IMR-90 (cell line): ENCODE data around the gene MEST. TPM values are rescaled to one million over a fixed set of nuclear protein-coding genes. Genes with fewer than 3 reads are reported as not detected.

Experiments used
- ATAC-seq: fragments of 200-7000 bp; cut with Tn5 transposase; 2 replicates; pipeline ENCODE4 v1.9.1; 2020; ENCODE audit warnings: low read depth, mild to moderate bottlenecking, moderate library complexity
- BruUV-seq: library from RNA; stranded (reverse); fragments of 400-500 nt; replicated peaks from 2 replicates; lab custom pipeline; 2021; lab: Mats Ljungman, UMichigan
- CTCF ChIA-PET: fragments of 300-600 bp; formaldehyde crosslinking; extraction: SDS; loops from one replicate; lab custom pipeline; 2021; ENCODE audit warnings: antibody characterized with exemption; lab: Yijun Ruan, JAX
- POLR2A ChIA-PET: fragments of 300-600 bp; sonication (Branson Sonifier 250); formaldehyde crosslinking; loops from one replicate; lab custom pipeline; 2022; ENCODE audit warnings: antibody characterized with exemption; ENCODE audit not compliant: unreplicated experiment; lab: Charles Lee
- DNase-seq: peaks from one replicate; pipeline ENCODE4 v3.0.0; 2013
- H2AFZ ChIP-seq: replicated peaks from 2 replicates; pipeline ENCODE3; 2013; ENCODE audit warnings: low read length, mild to moderate bottlenecking; ENCODE audit not compliant: poor library complexity
- H2AK5ac ChIP-seq: 2 replicates; pipeline ENCODE4 v1.6.1; 2013; ENCODE audit warnings: low read depth, low read length, inconsistent platforms
- H2AK9ac ChIP-seq: replicated peaks from 2 replicates; pipeline ENCODE3; 2013; ENCODE audit warnings: mild to moderate bottlenecking, low read depth, low read length, moderate library complexity; ENCODE audit not compliant: poor library complexity
- H2BK120ac ChIP-seq: 2 replicates; pipeline ENCODE4 v1.6.1; 2013; ENCODE audit warnings: low read depth, low read length, inconsistent platforms
- H2BK15ac ChIP-seq: 3 replicates; pipeline ENCODE4 v1.6.1; 2013; ENCODE audit warnings: low read depth, low read length, inconsistent platforms
- H2BK20ac ChIP-seq: 2 replicates; pipeline ENCODE4 v1.6.1; 2013; ENCODE audit warnings: low read depth, mild to moderate bottlenecking, inconsistent platforms, low read length, moderate library complexity
- H2BK5ac ChIP-seq: 2 replicates; pipeline ENCODE4 v1.6.1; 2013; ENCODE audit warnings: mild to moderate bottlenecking, low read depth, low read length, inconsistent platforms; ENCODE audit not compliant: poor library complexity, severe bottlenecking
- H3K14ac ChIP-seq: replicated peaks from 2 replicates; pipeline ENCODE4 v1.6.1; 2013; ENCODE audit warnings: low read depth, low read length, inconsistent platforms
- H3K18ac ChIP-seq: 2 replicates; pipeline ENCODE4 v1.6.1; 2013; ENCODE audit warnings: low read depth, low read length, control low read depth
- H3K23ac ChIP-seq: 2 replicates; pipeline ENCODE4 v1.6.1; 2013; ENCODE audit warnings: low read depth, low read length, inconsistent platforms
- H3K27ac ChIP-seq: 2 replicates; pipeline ENCODE4 v1.5.1; 2013; ENCODE audit warnings: mild to moderate bottlenecking, control low read depth, low read length; ENCODE audit not compliant: insufficient read depth
- H3K27me3 ChIP-seq: 2 replicates; pipeline ENCODE4 v1.6.1; 2013; ENCODE audit warnings: low read length; ENCODE audit not compliant: control insufficient read depth, insufficient read depth
- H3K36me3 ChIP-seq: 2 replicates; pipeline ENCODE4 v1.6.1; 2013; ENCODE audit warnings: low read length, mixed read lengths; ENCODE audit not compliant: control insufficient read depth, insufficient read depth
- H3K4ac ChIP-seq: 2 replicates; pipeline ENCODE4 v1.6.1; 2013; ENCODE audit warnings: low read depth, low read length, inconsistent platforms
- H3K4me1 ChIP-seq: 2 replicates; pipeline ENCODE4 v1.6.1; 2013; ENCODE audit warnings: low read length, mixed read lengths; ENCODE audit not compliant: control insufficient read depth, insufficient read depth
- H3K4me2 ChIP-seq: 2 replicates; pipeline ENCODE4 v1.6.1; 2013; ENCODE audit warnings: low read depth, mild to moderate bottlenecking, control low read depth, low read length, moderate library complexity
- H3K4me3 ChIP-seq: 2 replicates; pipeline ENCODE4 v1.5.1; 2013; ENCODE audit warnings: low read depth, mild to moderate bottlenecking, control low read depth, low read length, moderate library complexity; ENCODE audit not compliant: insufficient read depth
- H3K56ac ChIP-seq: 2 replicates; pipeline ENCODE4 v1.6.1; 2013; ENCODE audit warnings: low read length, inconsistent platforms; ENCODE audit not compliant: insufficient read depth; ENCODE audit errors: extremely low read depth
- H3K79me1 ChIP-seq, 2 experiments: 2 replicates each; pipeline ENCODE4 v1.6.1; 2013; ENCODE audit warnings: low read length in 2 of 2, inconsistent platforms in 1 of 2, low read depth in 1 of 2
- H3K9ac ChIP-seq: 2 replicates; pipeline ENCODE4 v1.6.1; 2013; ENCODE audit warnings: low read depth, low read length, control low read depth
- H3K9me1 ChIP-seq: 2 replicates; pipeline ENCODE4 v1.6.1; 2013; ENCODE audit warnings: low read length, inconsistent platforms; ENCODE audit not compliant: insufficient read depth
- H3K9me3 ChIP-seq: 2 replicates; pipeline ENCODE4 v1.6.1; 2013; ENCODE audit warnings: low read length; ENCODE audit not compliant: control insufficient read depth, insufficient read depth
- H4K20me1 ChIP-seq: 2 replicates; pipeline ENCODE4 v1.6.1; 2013; ENCODE audit warnings: low read length, inconsistent platforms; ENCODE audit not compliant: insufficient read depth
- H4K5ac ChIP-seq: 2 replicates; pipeline ENCODE4 v1.6.1; 2013; ENCODE audit warnings: mild to moderate bottlenecking, low read depth, low read length, control low read depth
- H4K8ac ChIP-seq, 2 experiments: 2 replicates each; pipeline ENCODE4 v1.6.1; 2013; ENCODE audit warnings: low read depth in 2 of 2, low read length in 2 of 2, control low read depth in 1 of 2, inconsistent platforms in 1 of 2
- H4K91ac ChIP-seq: 2 replicates; pipeline ENCODE4 v1.6.1; 2013; ENCODE audit warnings: low read depth, low read length, inconsistent platforms; ENCODE audit not compliant: insufficient read depth
- BHLHE40 ChIP-seq: fragments of 150-350 bp; IDR thresholded peaks from 2 replicates; pipeline ENCODE4 v1.6.1; 2016; ENCODE audit warnings: mild to moderate bottlenecking, low read depth, low read length
- CEBPB ChIP-seq: IDR thresholded peaks from 2 replicates; pipeline ENCODE4 v1.6.1; 2012; ENCODE audit warnings: low read depth, low read length, improper control_type of control experiment
- CHD1 ChIP-seq: IDR thresholded peaks from 2 replicates; pipeline ENCODE4 v1.6.1; 2012; ENCODE audit warnings: low read depth, low read length, improper control_type of control experiment
- FOS ChIP-seq: fragments of 150-350 bp; IDR thresholded peaks from 2 replicates; pipeline ENCODE4 v1.6.1; 2016; ENCODE audit warnings: low read depth, low read length
- MAFK ChIP-seq: IDR thresholded peaks from 2 replicates; pipeline ENCODE4 v1.6.1; 2012; ENCODE audit warnings: low read depth, low read length, improper control_type of control experiment
- MAZ ChIP-seq: IDR thresholded peaks from 2 replicates; pipeline ENCODE4 v1.6.1; 2012; ENCODE audit warnings: low read depth, mild to moderate bottlenecking, low read length, improper control_type of control experiment, moderate library complexity, borderline replicate concordance
- MXI1 ChIP-seq: IDR thresholded peaks from 2 replicates; pipeline ENCODE4 v1.6.1; 2012; ENCODE audit warnings: low read depth, mild to moderate bottlenecking, low read length, moderate library complexity, borderline replicate concordance
- NFE2L2 ChIP-seq: fragments of 150-350 bp; IDR thresholded peaks from 2 replicates; pipeline ENCODE4 v1.6.1; 2016; ENCODE audit warnings: low read depth, mild to moderate bottlenecking, low read length
- POLR2A ChIP-seq: IDR thresholded peaks from 2 replicates; pipeline ENCODE4 v1.6.1; 2012; ENCODE audit warnings: mild to moderate bottlenecking, low read depth, low read length
- RAD21 ChIP-seq: IDR thresholded peaks from 2 replicates; pipeline ENCODE4 v1.6.1; 2012; ENCODE audit warnings: low read length, improper control_type of control experiment
- RCOR1 ChIP-seq: IDR thresholded peaks from 2 replicates; pipeline ENCODE4 v1.6.1; 2012; ENCODE audit warnings: mild to moderate bottlenecking, low read length, improper control_type of control experiment; ENCODE audit not compliant: insufficient replicate concordance
- RFX5 ChIP-seq: IDR thresholded peaks from 2 replicates; pipeline ENCODE4 v1.8.0; 2012; ENCODE audit warnings: low read depth, mild to moderate bottlenecking, low read length, moderate library complexity
- SMC3 ChIP-seq: fragments of 150-350 bp; IDR thresholded peaks from 2 replicates; pipeline ENCODE4 v1.6.1; 2016; ENCODE audit warnings: low read depth, mild to moderate bottlenecking, antibody characterized with exemption, low read length, moderate library complexity
- WGBS, 2 experiments: methylation state at CpG; one replicate each; pipeline versions ENCODE4 v1.1.5 to v1.1.7; 2013; ENCODE audit warnings: missing lambda C conversion rate in 2 of 2; ENCODE audit not compliant: insufficient read length in 1 of 2; ENCODE audit errors: extremely low coverage in 2 of 2; 5-methylcytosine and 5-hydroxymethylcytosine counted together
- dilution Hi-C: fragments of 300-500 bp; cut with HindIII; formaldehyde crosslinking; loops from one replicate; pipeline ENCODE4 v1.14.3; 2018; ENCODE audit warnings: low sequenced_read_pairs; ENCODE audit not compliant: unreplicated experiment
- in situ Hi-C: fragments of 300-500 bp; cut with MboI; formaldehyde crosslinking; loops from 3 replicates; pipeline ENCODE4 v1.14.3; 2019; ENCODE audit warnings: low sequenced_read_pairs, inconsistent platforms, mixed read lengths
- intact Hi-C: fragments of 100-400 bp; cut with micrococcal nuclease; formaldehyde crosslinking; loops from 2 replicates; pipeline ENCODE4 v1.10.0; 2022
- polyA plus RNA-seq, 3 experiments: library from polyadenylated mRNA; depleted of rRNA; stranded (reverse); fragments of >200 nt; gene quantifications; 2 replicates each; pipeline ENCODE4 v1.2.3, GENCODE V29; 2012; ENCODE audit warnings: low replicate concordance in 1 of 3
- total RNA-seq: library from RNA; depleted of rRNA; stranded (reverse); fragments of >200 nt; gene quantifications from 2 replicates; pipeline ENCODE4 v1.2.3, GENCODE V29; 2012
- TF ChIP-seq, protein P1 (sequence below): fragments of 150-350 bp; IDR thresholded peaks from 2 replicates; pipeline ENCODE4 v1.6.1; 2016; ENCODE audit warnings: low read depth, mild to moderate bottlenecking, low read length, moderate library complexity, borderline replicate concordance
- TF ChIP-seq, protein P2 (sequence below): fragments of 150-350 bp; IDR thresholded peaks from 2 replicates; pipeline ENCODE4 v1.6.1; 2017; ENCODE audit warnings: mild to moderate bottlenecking, antibody characterized with exemption, low read length, low read depth
- TF ChIP-seq, protein P3 (sequence below): conservative IDR thresholded peaks from 2 replicates; pipeline ENCODE4 v1.5.1; 2012; ENCODE audit warnings: mild to moderate bottlenecking, low read depth, low read length, improper control_type of control experiment

Gene MEST
- total and polyA plus RNA-seq, 2 of the 4 experiments (the other 2 are of a cell fraction): 219 to 317 TPM

DNA sequence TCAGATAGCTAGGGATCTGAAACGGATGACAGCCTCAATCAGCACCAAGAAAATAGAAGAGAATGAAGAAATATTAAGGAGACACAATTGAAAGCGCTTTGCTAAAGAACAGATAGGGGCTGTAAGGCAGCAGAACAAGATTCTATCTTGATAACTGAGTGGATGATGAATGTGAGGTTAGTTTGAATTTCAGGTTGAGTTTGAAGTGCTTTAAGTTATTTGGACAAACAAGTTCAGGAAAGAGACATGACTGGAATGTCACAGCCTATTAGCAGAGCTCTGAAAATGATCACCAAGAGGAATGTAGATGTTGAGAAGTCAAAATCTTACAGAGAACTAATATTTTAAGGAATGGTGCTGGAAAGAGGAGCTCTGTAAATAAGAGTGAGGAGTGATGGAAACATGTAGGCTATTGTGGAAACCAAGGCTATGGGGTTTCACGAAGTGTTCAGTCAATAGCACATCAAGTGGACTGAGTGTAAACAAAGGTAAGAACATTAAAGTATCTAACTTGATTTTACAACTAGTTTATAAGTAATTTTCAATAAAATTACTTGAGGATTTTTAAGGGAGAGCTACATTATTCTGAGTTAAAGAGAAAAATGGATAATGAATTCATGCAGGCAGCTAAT, 61.6 kb downstream of the MEST start:
- dilution Hi-C loops (no loop called here), in situ Hi-C loops (no loop called here), intact Hi-C loops (no loop called here)
- Histone ChIP-seq H3K14ac (no peak overlapping the region), H2AK9ac (no peak overlapping the region), H3K79me1 (no peaks in the 10 kb centered on the region), H2BK20ac (no peak overlapping the region), H3K9me1 (no peaks in the 10 kb centered on the region), H4K91ac (no peak overlapping the region), H3K4me2 (no peak overlapping the region), H2BK120ac (no peak overlapping the region), H4K8ac (no peak overlapping the region), H3K27me3 (no peaks in the 10 kb centered on the region), H4K20me1 (no peaks in the 10 kb centered on the region), H2BK5ac (no peak overlapping the region), H2AK5ac (no peak overlapping the region), H3K4ac (no peak overlapping the region), H3K36me3 (0 out of 2 replicates have a peak, but pooled peaks cover 3% of the 10 kb centered on the region), H3K9me3 (no peaks in the 10 kb centered on the region), H3K4me1 (no peaks in the 10 kb centered on the region), H4K5ac (no peak overlapping the region), H3K4me3 (no peak overlapping the region), H3K27ac (no peak overlapping the region), H3K23ac (no peak overlapping the region), H3K9ac (no peak overlapping the region), H2AFZ (no peak overlapping the region), H2BK15ac (no peak overlapping the region), H3K18ac (no peak overlapping the region), H3K56ac (no peak overlapping the region)
- no peak for TF ChIP-seq MAZ
- TF ChIP-seq CHD1: no peak
- no peak for TF ChIP-seq RFX5
- no peak for TF ChIP-seq POLR2A
- no peak for TF ChIP-seq RAD21
- TF ChIP-seq SMC3: no peak
- TF ChIP-seq NFE2L2: no peak
- no peak for TF ChIP-seq MAFK
- TF ChIP-seq, protein P1, sequence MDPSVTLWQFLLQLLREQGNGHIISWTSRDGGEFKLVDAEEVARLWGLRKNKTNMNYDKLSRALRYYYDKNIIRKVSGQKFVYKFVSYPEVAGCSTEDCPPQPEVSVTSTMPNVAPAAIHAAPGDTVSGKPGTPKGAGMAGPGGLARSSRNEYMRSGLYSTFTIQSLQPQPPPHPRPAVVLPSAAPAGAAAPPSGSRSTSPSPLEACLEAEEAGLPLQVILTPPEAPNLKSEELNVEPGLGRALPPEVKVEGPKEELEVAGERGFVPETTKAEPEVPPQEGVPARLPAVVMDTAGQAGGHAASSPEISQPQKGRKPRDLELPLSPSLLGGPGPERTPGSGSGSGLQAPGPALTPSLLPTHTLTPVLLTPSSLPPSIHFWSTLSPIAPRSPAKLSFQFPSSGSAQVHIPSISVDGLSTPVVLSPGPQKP: no peak
- no peak for TF ChIP-seq BHLHE40
- TF ChIP-seq FOS: no peak
- TF ChIP-seq RCOR1: no peak
- TF ChIP-seq, protein P2, sequence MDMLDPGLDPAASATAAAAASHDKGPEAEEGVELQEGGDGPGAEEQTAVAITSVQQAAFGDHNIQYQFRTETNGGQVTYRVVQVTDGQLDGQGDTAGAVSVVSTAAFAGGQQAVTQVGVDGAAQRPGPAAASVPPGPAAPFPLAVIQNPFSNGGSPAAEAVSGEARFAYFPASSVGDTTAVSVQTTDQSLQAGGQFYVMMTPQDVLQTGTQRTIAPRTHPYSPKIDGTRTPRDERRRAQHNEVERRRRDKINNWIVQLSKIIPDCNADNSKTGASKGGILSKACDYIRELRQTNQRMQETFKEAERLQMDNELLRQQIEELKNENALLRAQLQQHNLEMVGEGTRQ: no peak
- TF ChIP-seq, protein P3, sequence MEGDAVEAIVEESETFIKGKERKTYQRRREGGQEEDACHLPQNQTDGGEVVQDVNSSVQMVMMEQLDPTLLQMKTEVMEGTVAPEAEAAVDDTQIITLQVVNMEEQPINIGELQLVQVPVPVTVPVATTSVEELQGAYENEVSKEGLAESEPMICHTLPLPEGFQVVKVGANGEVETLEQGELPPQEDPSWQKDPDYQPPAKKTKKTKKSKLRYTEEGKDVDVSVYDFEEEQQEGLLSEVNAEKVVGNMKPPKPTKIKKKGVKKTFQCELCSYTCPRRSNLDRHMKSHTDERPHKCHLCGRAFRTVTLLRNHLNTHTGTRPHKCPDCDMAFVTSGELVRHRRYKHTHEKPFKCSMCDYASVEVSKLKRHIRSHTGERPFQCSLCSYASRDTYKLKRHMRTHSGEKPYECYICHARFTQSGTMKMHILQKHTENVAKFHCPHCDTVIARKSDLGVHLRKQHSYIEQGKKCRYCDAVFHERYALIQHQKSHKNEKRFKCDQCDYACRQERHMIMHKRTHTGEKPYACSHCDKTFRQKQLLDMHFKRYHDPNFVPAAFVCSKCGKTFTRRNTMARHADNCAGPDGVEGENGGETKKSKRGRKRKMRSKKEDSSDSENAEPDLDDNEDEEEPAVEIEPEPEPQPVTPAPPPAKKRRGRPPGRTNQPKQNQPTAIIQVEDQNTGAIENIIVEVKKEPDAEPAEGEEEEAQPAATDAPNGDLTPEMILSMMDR: no peak
- TF ChIP-seq CEBPB: no peak
- TF ChIP-seq MXI1: no peak
- no CpG with 5 or more reads among the region's 3 CpGs for WGBS, 2 experiments
- CTCF ChIA-PET: interaction anchor here (0.5 kb wide), 1 partner anchor 196 kb away, joined by 3 read pairs; no protein-coding TSS in a partner anchor
- no TSS peak for BruUV-seq
- ATAC-seq: no peak
- DNase-seq: no peak
- POLR2A ChIA-PET: no interaction called here
